Measurements from ENCODE around the gene MAK. TPM values are rescaled to one million over a fixed set of nuclear protein-coding genes. Genes with fewer than 3 reads are reported as not detected.
"Not testable (repeated sequence)": the region's sequence is repeated elsewhere in the genome, so short reads cannot be mapped to it uniquely, and the experiment has no call there.

Gene MAK
- total RNA-seq, 2 experiments from 2014 or later = 0.47 to 0.73 TPM

DNA sequence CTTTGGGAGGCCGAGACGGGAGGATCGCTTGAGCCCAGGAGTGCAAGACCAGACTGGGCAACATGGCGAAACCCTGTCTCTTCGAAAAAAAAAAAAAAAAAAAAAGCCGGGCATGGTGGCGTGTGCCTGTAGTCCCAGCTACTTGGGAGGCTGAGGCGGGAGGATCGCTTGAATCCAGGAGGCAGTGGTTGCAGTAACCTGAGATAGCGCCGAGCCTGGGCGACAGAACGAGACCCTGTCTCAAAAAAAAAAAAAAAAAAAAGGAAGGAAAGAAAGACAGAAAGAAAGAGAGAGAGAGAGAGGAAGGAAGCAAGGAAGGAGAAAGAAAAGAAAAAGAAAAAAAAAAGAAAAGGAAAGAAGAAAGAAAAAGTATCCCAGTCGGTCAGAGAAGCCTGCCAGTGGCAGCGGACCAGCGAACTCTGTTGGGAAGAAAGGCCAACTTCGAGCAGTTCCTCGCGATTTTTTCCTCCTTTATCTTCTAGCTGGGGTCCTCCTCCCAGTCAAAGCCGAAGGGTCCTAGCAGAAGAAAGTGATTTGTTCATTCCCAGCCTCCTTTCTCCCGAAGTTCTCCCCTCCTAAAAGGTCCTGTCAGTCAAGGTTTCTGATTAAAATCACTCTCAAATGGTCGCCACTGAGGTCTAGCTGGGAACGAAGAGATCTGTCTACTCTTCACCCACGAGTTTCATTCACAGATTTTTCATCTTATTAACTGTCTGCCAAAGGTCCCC lies 46.1 kb upstream of the MAK start:
- DNase-seq (no peak), ATAC-seq (ENCODE audit: poor library complexity) (no peak)
- peaks cover 62 to 84% of the 10 kb centered on the region in 2 experiments for H3K27me3 ChIP-seq (ENCODE audit: control insufficient read depth in 1 of 2, insufficient read depth in 2 of 2, low read length in 2 of 2)
- H3K36me3 ChIP-seq (ENCODE audit: insufficient read depth, low read length) = no peaks in the 10 kb centered on the region
- peaks cover 90% of the 10 kb centered on the region for H3K27me3 Mint-ChIP-seq
- H3K9me3 ChIP-seq (ENCODE audit: control insufficient read depth in 1 of 2, insufficient read depth in 1 of 2, low read length in 2 of 2) = peaks cover 0 to 44% of the 10 kb centered on the region in 2 experiments
- H3K36me3 Mint-ChIP-seq (ENCODE audit: low read depth) = no peaks in the 10 kb centered on the region
- ChIA-PET CTCF (interaction anchor here (1.0 kb wide), 1 partner anchor 16 kb away, joined by 3 read pairs; no protein-coding TSS in a partner anchor), POLR2A (no interaction called here)
- H3K27ac ChIP-seq (ENCODE audit: low read depth in 1 of 2, low read length in 2 of 2) = no peak overlapping the region
- intact Hi-C loops (cut with DNase I, micrococcal nuclease) = no loop called here
- TF ChIP-seq, protein P1, sequence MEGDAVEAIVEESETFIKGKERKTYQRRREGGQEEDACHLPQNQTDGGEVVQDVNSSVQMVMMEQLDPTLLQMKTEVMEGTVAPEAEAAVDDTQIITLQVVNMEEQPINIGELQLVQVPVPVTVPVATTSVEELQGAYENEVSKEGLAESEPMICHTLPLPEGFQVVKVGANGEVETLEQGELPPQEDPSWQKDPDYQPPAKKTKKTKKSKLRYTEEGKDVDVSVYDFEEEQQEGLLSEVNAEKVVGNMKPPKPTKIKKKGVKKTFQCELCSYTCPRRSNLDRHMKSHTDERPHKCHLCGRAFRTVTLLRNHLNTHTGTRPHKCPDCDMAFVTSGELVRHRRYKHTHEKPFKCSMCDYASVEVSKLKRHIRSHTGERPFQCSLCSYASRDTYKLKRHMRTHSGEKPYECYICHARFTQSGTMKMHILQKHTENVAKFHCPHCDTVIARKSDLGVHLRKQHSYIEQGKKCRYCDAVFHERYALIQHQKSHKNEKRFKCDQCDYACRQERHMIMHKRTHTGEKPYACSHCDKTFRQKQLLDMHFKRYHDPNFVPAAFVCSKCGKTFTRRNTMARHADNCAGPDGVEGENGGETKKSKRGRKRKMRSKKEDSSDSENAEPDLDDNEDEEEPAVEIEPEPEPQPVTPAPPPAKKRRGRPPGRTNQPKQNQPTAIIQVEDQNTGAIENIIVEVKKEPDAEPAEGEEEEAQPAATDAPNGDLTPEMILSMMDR (IDR thresholded peaks at IDR 0.05) = no peak
- no peak overlapping the region for H3K4me3 ChIP-seq (ENCODE audit: low read length)
- H3K27ac Mint-ChIP-seq = no peak overlapping the region
- H3K4me1 ChIP-seq (ENCODE audit: insufficient read depth, low read length) = peaks cover 16% of the 10 kb centered on the region
- no peak overlapping the region for H3K4me3 Mint-ChIP-seq
- no peaks in the 10 kb centered on the region for H3K9me3 Mint-ChIP-seq
- peaks cover 4% of the 10 kb centered on the region for H3K4me1 Mint-ChIP-seq (ENCODE audit: low read depth)

DNA sequence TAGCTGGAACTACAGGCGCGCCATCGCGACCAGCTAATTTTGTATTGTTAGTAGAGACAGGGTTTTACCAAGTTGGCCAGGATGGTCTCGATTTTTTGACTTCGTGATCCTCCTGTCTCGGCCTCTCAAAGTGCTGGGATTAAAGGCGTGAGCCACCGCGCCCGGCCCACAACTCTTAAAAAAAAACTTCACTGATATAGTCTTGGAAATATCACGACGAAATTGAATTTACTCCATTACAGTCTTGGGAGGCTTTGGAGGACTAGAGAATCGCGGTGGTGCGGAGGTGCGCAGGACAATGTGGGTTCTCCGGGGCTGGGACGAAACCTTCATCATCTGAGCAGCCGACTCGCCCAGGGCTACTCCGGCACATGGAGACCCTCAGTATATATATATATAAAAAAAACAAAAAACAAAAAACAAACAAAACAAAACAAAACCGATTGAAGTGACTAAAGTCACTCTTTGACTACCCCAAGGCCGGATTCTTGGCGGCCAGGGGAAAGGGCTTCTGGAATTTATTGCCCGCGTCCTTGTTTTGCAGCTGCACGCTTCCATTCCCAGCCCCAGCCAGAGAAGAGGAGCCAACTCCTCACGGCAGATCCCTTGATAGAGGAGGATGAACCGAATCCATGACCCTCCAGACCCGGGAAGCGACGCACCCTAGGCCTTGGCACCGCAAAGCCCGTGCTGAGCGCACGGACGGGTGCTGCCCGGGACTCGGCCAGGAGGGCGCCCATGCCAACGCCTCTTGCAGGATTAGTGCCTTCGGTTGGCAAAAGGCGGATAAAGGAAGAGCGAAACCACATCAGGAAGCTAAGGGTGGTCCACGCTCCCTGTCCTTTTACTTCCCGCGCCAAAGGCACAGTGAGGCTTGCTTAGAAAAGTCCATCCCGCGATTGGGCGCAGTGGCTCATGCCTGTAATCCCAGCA lies 45.2 kb upstream of the MAK start:
- Histone ChIP-seq H3K36me3 (ENCODE audit: insufficient read depth, low read length) (no peaks in the 10 kb centered on the region), H3K27me3 (ENCODE audit: control insufficient read depth in 1 of 2, insufficient read depth in 2 of 2, low read length in 2 of 2) (peaks cover 65 to 82% of the 10 kb centered on the region in 2 experiments), H3K4me3 (ENCODE audit: low read length) (no peak overlapping the region), H3K9me3 (ENCODE audit: control insufficient read depth in 1 of 2, insufficient read depth in 1 of 2, low read length in 2 of 2) (peaks cover 0 to 40% of the 10 kb centered on the region in 2 experiments), H3K4me1 (ENCODE audit: insufficient read depth, low read length) (peaks cover 16% of the 10 kb centered on the region), H3K27ac (ENCODE audit: low read depth in 1 of 2, low read length in 2 of 2) (no peak overlapping the region)
- POLR2A ChIA-PET = interaction anchor here (0.7 kb wide), 1 partner anchor 361 kb away, joined by 3 read pairs; no protein-coding TSS in a partner anchor
- peaks cover 4% of the 10 kb centered on the region for H3K4me1 Mint-ChIP-seq (ENCODE audit: low read depth)
- ATAC-seq (ENCODE audit: poor library complexity) (no peak), DNase-seq (no peak)
- intact Hi-C loops (cut with DNase I, micrococcal nuclease) = no loop called here
- H3K4me3 Mint-ChIP-seq = no peak overlapping the region
- TF ChIP-seq, protein P1 (IDR thresholded peaks at IDR 0.05) = no peak
- H3K27ac Mint-ChIP-seq = no peak overlapping the region
- CTCF ChIA-PET = no interaction called here
- peaks cover 90% of the 10 kb centered on the region for H3K27me3 Mint-ChIP-seq
- no peaks in the 10 kb centered on the region for H3K36me3 Mint-ChIP-seq (ENCODE audit: low read depth)
- no peaks in the 10 kb centered on the region for H3K9me3 Mint-ChIP-seq

DNA sequence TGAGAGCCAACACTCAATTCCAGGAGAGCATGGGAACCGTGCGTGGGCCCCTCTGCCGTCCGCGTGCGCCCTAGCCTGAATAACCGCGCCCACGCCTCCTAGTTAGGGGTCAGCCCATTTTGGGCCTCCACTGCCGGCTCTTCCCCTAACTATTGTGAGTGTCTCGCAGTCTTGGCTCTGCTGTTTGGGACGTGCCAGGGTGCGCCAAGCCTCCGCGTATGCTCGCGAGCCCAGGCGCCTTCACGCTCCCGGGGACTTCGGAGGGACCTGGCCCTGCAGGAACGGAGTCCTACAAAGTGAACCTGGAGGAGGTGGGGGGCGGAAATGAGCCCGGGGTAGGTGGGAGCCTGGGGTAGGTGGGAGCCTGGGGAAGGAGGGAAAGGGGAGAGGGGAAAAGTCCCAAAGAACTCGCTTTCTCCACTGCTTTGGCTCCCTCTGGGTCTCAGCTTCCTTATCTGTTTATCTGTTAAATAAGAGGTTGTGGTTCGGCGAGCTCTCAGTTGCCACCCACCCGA lies 44.4 kb upstream of the MAK start:
- peaks cover 16% of the 10 kb centered on the region for H3K4me1 ChIP-seq (ENCODE audit: insufficient read depth, low read length)
- H3K4me3 ChIP-seq (ENCODE audit: low read length) = no peak overlapping the region
- Mint-ChIP-seq H3K9me3 (no peaks in the 10 kb centered on the region), H3K27me3 (peaks cover 88% of the 10 kb centered on the region), H3K4me1 (ENCODE audit: low read depth) (peaks cover 2% of the 10 kb centered on the region), H3K4me3 (no peak overlapping the region), H3K27ac (no peak overlapping the region), H3K36me3 (ENCODE audit: low read depth) (no peaks in the 10 kb centered on the region)
- H3K36me3 ChIP-seq (ENCODE audit: insufficient read depth, low read length) = no peaks in the 10 kb centered on the region
- H3K27me3 ChIP-seq (ENCODE audit: control insufficient read depth in 1 of 2, insufficient read depth in 2 of 2, low read length in 2 of 2) = peaks cover 57 to 75% of the 10 kb centered on the region in 2 experiments
- POLR2A ChIA-PET = interaction anchor here (0.7 kb wide), 1 partner anchor 360 kb away, joined by 3 read pairs; no protein-coding TSS in a partner anchor
- TF ChIP-seq, protein P1 (IDR thresholded peaks at IDR 0.05) = no peak
- intact Hi-C loops (cut with DNase I, micrococcal nuclease) = no loop called here
- no peak overlapping the region for H3K27ac ChIP-seq (ENCODE audit: low read depth in 1 of 2, low read length in 2 of 2)
- CTCF ChIA-PET = no interaction called here
- DNase-seq = no peak
- H3K9me3 ChIP-seq (ENCODE audit: control insufficient read depth in 1 of 2, insufficient read depth in 1 of 2, low read length in 2 of 2) = peaks cover 0 to 40% of the 10 kb centered on the region in 2 experiments
- ATAC-seq (ENCODE audit: poor library complexity) = no peak

DNA sequence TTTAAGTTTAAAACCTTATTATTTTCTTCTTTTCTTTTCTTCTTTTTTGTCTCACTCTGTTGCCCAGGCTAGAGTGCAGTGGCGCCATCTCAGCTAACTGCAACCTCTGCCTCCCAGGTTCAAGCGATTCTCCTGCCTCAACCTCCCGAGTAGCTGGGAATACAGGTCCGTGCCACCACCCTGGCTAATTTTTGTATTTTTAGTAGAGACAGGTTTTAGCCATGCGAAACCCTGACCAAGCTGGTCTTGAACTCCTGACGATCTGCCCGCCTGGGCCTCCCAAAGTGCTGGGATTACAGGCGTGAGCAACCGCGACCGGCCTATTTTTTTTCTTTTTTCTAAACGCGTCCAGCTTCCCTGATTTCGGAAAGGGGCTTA lies 43.9 kb upstream of the MAK start:
- ATAC-seq (ENCODE audit: poor library complexity); H3K4me1 Mint-ChIP-seq (ENCODE audit: low read depth); H3K9me3 Mint-ChIP-seq; H3K4me3 ChIP-seq (ENCODE audit: low read length); intact Hi-C loops (cut with DNase I, micrococcal nuclease); POLR2A ChIA-PET; CTCF ChIA-PET; H3K36me3 ChIP-seq (ENCODE audit: insufficient read depth, low read length); DNase-seq; H3K27ac ChIP-seq (ENCODE audit: low read depth in 1 of 2, low read length in 2 of 2); H3K4me3 Mint-ChIP-seq; H3K36me3 Mint-ChIP-seq (ENCODE audit: low read depth); H3K27ac Mint-ChIP-seq: not testable (repeated sequence)
- H3K9me3 ChIP-seq (ENCODE audit: control insufficient read depth in 1 of 2, insufficient read depth in 1 of 2, low read length in 2 of 2) = peaks cover 0 to 40% of the 10 kb centered on the region in 2 experiments
- H3K27me3 Mint-ChIP-seq = peaks cover 88% of the 10 kb centered on the region
- peaks cover 11% of the 10 kb centered on the region for H3K4me1 ChIP-seq (ENCODE audit: insufficient read depth, low read length)
- peaks cover 53 to 70% of the 10 kb centered on the region in 2 experiments for H3K27me3 ChIP-seq (ENCODE audit: control insufficient read depth in 1 of 2, insufficient read depth in 2 of 2, low read length in 2 of 2)
